Inflammatory macrophage treated with lipopolysaccharide for 4 hours (primary cell): Measurements from ENCODE around the gene GSPT1.
A peak's percentile ranks its signal among the peaks of the same experiment; 100 is the strongest.
"Not testable (repeated sequence)": the region's sequence is repeated elsewhere in the genome, so short reads cannot be mapped to it uniquely, and the experiment has no call there.

ENCODE experiments used
- DNase-seq: peaks from one replicate; pipeline ENCODE4 v3.0.0-alpha.2; 2020

Gene GSPT1

GRCh38 chr16:11915644-11916523, at the start of gene GSPT1:
GSPT1 (minus strand) TSS chr16:11915956; CDS start chr16:11915720, 236 bp downstream.
- DNase-seq = peak; percentile 99

GRCh38 chr16:11964761-11965551, 49.2 kb upstream of the GSPT1 start, which contains the start of gene TNFRSF17:
TNFRSF17 (plus strand) TSS chr16:11965210; CDS start chr16:11965325, 115 bp downstream.
- DNase-seq = no peak

GRCh38 chr16:11963706-11964105, 48.0 kb upstream of the GSPT1 start:
- DNase-seq = no peak

GRCh38 chr16:11962978-11963377, 47.2 kb upstream of the GSPT1 start:
- not testable (repeated sequence) for DNase-seq

- DNase-seq = not testable (repeated sequence)
Observed at GRCh38 chr16:11962457-11962856, 46.7 kb upstream of the GSPT1 start.

GRCh38 chr16:11957591-11958395, 42.0 kb upstream of the GSPT1 start:
- DNase-seq = no peak

GRCh38 chr16:11956558-11956957, 40.8 kb upstream of the GSPT1 start:
- no peak for DNase-seq

- no peak for DNase-seq
Observed at GRCh38 chr16:11955713-11956123, 40.0 kb upstream of the GSPT1 start.

- not testable (repeated sequence) for DNase-seq
Observed at GRCh38 chr16:11953576-11953975, 37.8 kb upstream of the GSPT1 start.

- DNase-seq = no peak
Observed at GRCh38 chr16:11950388-11950787, 34.6 kb upstream of the GSPT1 start.

- DNase-seq = peak; percentile 47
Observed at GRCh38 chr16:11949527-11949926, 33.8 kb upstream of the GSPT1 start.

- DNase-seq = no peak
Observed at GRCh38 chr16:11948819-11949218, 33.1 kb upstream of the GSPT1 start.

- peak; percentile 5 for DNase-seq
Observed at GRCh38 chr16:11946433-11946832, 30.7 kb upstream of the GSPT1 start.

- DNase-seq = not testable (repeated sequence)
Observed at GRCh38 chr16:11941945-11942344, 26.2 kb upstream of the GSPT1 start, which contains the start of gene NPIPB2. NPIPB2 (minus strand) TSS chr16:11942045; CDS start chr16:11942045, 0 bp downstream.

GRCh38 chr16:11927350-11927749, 11.6 kb upstream of the GSPT1 start:
- DNase-seq = not testable (repeated sequence)

- not testable (repeated sequence) for DNase-seq
Observed at GRCh38 chr16:11924046-11924445, 8.3 kb upstream of the GSPT1 start.

GRCh38 chr16:11916524-11917285, 949 bp upstream of the GSPT1 start:
- DNase-seq = peak; percentile 12

GRCh38 chr16:11915114-11915643, 577 bp downstream of the GSPT1 start:
- peak; percentile 61 for DNase-seq

GRCh38 chr16:11914210-11915113, 1.3 kb downstream of the GSPT1 start:
- DNase-seq = peak; percentile 29

GRCh38 chr16:11913425-11914079, 2.2 kb downstream of the GSPT1 start:
- peak; percentile 71 for DNase-seq
